G401 (cell line): ENCODE measurements around the gene PIEZO2. TPM values are rescaled to one million over a fixed set of nuclear protein-coding genes. Genes with fewer than 3 reads are reported as not detected.
"Not testable (repeated sequence)": the region's sequence is repeated elsewhere in the genome, so short reads cannot be mapped to it uniquely, and the experiment has no call there.

Experiments
- DNase-seq: peaks from one replicate; pipeline ENCODE4 v3.0.0-alpha.2; 2015; ENCODE audit warnings: low spot score
- in situ Hi-C: cut with HindIII; loops from 2 replicates; pipeline ENCODE4 v1.10.0; 2016; ENCODE audit warnings: low sequenced_read_pairs, mixed read lengths
- total RNA-seq: library from RNA; depleted of rRNA; stranded (reverse); fragments of >200 nt; shearing (Covaris generic); gene quantifications from 2 replicates; pipeline ENCODE4 v1.2.3, GENCODE V29; 2014

PIEZO2 gene
- total RNA-seq, 1 experiment from 2014 or later = not detected

DNA sequence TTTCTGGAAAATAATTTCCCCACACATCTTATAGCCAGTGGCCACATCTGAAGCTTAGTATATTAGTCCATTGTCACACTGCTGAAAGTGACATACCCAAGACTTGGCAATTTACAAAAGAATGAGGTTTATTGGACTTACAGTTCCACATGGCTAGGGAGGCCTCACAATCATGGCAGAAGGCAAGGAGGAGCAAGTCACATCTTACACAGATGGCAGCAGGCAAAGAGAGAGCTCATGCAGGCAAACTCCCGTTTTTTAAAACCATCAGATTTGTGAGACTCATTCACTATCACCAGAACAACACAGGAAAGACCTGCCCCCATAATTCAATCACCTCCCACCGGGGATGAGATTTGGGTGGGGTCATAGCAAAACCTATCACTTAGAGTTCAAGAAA, 303.3 kb downstream of the PIEZO2 start:
- in situ Hi-C loops, DNase-seq: not testable (repeated sequence)

DNA sequence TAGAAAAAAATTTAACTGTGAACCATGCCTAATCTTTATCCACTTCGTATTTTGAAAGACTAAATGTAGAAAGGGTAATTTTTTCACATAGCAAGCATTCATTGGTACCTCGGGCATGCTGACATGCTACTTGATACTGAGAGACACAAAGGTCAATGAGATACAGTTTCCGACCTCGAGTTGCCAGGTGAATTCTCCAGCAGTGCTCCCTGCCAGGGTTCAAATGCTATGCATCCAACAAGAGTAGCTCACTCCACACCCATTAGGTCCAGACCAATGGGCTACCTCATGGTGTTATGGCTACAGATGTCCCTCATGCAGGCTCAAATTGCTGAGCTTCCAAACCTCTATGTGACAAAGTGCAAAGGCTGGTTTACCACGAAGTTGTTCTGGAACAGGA, 305.8 kb downstream of the PIEZO2 start:
- in situ Hi-C loops = no loop called here

DNA sequence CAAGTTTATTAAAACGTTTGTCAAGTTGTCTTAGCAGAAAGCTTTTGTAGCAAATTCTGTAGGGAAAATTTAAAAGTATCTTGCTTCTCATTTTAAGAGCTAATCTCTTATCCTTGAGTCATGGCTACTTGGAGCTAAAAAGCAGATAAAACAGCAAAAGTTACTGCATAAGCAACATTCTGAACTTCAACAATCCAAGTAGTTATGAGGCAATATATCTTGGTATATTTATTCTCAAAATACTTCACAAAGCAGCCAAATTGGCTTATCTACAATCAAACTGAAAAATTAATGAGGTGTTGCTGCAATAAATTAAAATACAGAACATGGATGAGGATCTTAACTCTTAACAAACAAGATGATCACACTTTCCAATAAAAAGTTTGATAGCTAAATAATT, 306.5 kb downstream of the PIEZO2 start:
- in situ Hi-C loops = no loop called here
- DNase-seq = no peak

More for the DNA sequence above, 305.8 kb downstream of the PIEZO2 start:
- no peak for DNase-seq

DNA sequence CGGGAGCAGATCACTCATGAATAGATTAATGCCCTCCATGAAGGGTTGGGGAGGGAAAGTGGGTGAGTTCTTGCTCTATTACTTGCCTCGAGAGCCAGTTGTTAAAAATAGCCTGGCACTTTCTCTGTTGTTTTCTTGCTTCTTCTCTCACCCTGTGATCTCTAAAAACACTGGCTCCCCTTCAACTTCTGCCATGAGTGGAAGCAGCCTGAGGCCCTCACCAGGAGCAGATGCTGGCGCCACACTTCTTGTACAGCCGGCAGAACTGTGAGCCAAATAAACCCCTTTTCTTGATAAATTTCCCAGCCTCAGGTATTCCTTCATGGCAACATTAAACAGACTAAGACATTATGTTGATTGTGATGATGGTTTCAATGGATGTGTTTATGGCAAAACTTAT, 307.0 kb downstream of the PIEZO2 start:
- in situ Hi-C loops = no loop called here
- DNase-seq = no peak

DNA sequence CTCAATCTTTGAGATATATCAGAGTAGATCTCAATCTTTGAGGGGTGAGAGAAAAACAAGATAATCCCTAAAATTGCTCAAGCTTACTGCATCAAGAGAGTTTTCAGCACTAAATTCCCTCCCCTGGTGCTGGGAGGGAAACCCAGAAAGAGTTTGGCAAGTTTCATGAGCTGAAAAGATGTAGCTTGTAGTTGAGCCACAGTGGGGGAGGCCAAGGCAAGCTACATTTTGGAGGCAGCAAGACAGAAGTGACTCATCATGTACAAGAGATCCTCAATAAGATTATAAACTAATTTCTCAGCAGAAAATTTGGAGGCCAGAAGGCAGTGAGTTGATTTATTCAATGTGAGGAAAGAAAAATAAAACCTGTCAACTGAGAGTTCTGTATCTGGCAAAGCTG, 308.2 kb downstream of the PIEZO2 start:
- in situ Hi-C loops = no loop called here
- DNase-seq = no peak

DNA sequence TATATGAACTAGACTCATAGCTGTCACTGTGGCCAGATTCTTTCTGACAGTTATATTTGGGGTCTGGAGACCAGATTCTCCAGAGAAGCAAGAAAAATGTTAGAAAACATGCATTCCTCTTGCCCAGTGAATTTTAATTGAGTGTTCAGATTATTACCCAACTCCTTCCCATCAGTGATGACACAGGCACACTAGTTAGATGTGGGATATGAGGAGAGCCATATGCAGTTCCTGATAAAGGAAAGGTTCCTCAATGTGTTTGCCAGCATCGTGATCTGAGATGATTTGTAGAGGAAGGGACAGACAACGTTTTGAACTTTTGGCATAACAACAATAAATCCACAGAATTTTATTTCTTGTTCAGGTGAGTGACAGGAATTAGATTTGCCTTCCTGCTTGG, 308.6 kb downstream of the PIEZO2 start:
- in situ Hi-C loops = no loop called here
- no peak for DNase-seq

DNA sequence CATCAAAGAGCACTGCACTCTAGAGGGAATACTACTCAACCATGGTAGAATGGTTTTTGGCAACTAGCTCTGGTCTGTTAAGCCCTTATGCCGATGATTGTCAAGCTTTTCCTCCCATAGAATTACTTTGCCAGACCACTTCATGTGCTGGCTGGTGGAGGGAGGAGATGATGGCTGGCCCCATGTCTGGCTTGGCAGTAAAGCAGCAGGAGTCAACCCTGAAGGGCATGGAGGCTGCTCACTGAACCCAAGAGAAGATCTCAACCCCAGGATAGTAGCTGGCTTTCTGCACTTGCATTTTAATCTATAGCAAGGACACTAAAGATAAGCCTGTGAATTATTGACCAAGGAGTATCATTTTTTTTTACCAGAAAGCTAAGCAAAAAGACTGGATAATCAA, 309.9 kb downstream of the PIEZO2 start:
- in situ Hi-C loops = no loop called here
- no peak for DNase-seq

DNA sequence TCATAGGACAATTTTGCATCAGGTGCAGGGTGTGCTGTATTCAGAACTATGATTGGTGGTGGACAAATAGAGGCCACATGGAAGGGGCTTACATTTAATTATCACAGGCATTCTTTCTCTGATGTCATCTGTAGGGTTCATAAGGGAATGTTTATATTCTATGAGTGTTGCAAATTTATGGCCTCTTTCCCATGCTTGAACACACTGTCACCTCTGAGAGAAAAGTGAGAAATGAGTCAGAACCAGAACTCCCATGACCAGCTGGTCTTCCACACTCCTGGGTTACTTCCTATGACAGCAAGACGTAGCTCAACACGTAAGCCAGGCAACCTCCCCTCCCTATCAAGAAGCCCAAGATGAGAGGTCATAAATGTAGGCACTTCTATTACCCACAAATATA, 310.8 kb downstream of the PIEZO2 start:
- DNase-seq = no peak
- in situ Hi-C loops = no loop called here

DNA sequence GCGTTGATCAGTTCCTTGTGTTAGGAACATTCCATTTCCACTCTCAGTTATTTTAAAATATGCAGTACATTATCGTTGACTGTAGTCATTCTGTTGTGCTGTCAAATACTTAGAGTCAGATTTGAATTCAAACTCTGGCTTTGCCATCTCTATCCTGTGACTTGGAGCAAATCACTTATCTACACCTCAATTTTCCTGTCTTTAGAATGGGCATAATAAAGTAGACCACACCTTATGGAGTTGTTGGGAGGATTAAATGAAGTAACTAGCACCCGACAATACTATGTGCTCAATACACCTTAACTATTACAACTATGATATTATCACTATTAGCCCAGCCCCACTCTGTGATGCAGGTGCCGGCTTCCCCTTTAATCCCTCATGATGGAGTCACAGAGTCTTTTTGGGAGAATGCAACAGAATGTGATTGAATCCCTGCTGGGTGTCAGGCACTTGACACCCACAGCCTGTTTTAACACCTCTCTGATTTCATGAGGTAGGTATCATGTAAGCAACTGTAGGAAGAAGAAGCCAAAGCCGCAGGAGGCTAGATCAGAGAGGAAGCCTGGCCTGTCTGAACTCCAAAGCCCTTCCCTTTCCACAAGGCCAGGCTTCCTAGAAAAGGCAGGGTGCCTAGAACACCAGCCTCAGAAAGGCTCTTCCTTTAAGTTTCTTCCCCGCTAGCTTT, 315.1 kb downstream of the PIEZO2 start:
- in situ Hi-C loops = no loop called here
- no peak for DNase-seq

DNA sequence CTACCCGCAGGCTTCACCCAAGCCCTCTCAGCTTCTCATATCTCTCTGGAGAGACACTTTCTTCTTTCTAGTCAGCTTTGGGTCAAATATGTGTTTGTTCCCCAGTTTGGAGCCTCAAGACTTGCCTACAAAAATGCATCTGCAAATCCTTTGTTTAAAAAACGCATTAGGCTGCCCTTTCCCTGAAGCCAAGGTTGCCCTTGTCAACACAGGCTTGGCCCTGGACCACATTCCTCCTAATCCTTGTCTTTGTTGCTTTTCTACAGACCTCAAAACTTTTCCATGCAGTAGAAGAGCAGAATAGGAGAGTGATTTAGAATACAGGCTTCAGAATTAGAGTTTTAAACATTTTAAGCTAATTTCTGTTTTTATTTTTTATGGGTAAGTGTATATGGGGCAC, 315.7 kb downstream of the PIEZO2 start:
- no peak for DNase-seq
- in situ Hi-C loops = no loop called here

DNA sequence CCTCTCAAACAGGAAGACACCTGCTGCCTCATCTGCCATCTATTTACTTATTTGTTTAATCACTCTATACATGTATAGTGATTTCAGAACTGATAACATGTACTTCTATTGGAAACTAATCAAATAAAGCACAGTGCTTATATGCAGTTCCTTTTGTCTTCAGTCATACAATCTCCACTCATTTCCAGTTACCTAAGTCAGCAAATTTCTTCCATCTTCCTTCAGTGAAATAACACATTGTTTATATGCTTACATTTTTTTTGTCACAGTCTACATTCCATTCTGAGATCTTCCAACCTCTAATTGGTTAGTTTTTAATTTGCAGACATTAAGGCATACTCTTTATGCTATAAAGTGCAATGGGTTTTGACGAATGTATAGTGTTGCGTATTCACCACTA, 323.0 kb downstream of the PIEZO2 start:
- DNase-seq = no peak
- in situ Hi-C loops = no loop called here

DNA sequence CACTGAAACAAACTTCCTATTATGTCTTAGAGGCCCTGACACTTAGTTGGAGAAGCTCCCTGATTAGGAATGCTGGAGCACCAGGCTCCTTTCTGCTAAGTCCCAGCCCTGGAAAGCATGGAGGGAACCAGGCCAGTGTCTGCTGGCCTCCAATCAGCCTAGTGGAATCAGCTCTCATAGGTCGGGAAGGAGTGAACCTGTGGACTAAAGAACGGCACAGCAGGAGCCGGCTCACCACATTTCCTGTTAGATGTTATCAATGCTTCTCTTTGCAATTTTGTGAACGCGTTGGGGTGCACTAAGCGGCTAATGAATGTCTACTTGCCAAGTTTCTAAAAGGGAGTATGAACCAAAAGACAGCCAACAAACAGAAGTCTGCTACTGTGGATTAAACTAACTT, 326.9 kb downstream of the PIEZO2 start:
- DNase-seq = no peak
- in situ Hi-C loops = no loop called here

DNA sequence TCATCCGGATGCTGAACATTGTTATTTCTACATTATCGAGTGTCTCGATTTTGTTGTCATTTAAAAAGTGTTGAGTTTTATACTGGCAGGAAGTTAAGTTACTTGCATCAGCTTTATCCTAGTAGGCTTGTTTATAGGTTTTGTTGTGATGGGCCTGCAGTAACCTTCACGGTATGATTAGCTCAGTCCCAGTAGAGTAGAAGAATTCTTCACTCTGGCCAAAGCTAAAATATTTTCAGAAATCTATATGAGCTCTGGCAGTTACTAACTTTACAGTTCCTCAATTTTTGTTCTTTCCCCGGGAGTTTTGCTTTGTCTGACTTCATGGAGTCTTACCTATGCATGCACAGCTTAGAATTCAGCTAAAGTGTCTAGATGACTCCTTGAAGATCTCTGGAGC, 328.7 kb downstream of the PIEZO2 start:
- in situ Hi-C loops = no loop called here
- DNase-seq = no peak

DNA sequence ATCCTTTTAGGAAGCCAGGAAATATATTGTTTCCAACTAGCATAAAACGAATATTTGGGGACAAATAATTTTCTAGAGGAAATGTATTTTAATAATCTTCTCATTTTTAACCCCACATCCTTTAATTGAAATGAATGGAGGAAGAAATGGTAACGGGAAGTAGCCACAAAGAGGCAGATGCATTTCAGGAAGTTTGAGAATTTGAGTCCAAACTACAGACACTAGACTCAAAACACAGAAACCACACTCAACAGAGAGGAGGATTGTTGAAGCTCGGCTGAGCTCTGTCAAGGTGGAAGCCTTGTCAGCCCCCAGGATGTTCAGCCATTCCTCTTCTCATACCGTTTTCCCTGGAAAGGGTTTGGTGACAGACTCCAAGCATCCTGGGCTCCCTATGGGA, 335.0 kb downstream of the PIEZO2 start:
- in situ Hi-C loops = no loop called here
- DNase-seq = no peak

DNA sequence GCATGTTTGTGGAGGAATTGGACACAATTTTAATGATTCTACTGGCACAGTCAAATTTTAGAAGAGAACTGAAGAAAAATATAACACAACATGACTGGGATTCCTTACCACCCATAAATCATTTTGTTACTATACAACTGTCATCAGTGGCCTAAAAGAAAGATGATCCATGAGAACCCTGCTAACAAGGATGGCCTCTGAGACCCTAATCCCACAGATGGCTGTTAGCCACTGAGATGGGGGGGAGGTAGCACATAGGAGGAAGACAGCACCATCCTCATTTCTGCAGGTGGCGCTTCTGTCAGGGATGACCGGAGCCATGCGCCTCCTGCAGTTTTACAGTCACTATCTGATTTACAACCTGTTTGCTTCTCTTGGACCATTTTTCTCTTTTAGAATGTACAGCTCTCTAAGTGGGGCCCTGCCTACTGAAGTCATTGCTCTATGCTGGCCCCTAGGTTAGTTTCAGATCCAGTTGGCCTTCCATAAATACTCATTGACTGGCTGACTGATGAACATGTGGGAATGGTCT, 343.7 kb downstream of the PIEZO2 start:
- DNase-seq = no peak
- in situ Hi-C loops = no loop called here

DNA sequence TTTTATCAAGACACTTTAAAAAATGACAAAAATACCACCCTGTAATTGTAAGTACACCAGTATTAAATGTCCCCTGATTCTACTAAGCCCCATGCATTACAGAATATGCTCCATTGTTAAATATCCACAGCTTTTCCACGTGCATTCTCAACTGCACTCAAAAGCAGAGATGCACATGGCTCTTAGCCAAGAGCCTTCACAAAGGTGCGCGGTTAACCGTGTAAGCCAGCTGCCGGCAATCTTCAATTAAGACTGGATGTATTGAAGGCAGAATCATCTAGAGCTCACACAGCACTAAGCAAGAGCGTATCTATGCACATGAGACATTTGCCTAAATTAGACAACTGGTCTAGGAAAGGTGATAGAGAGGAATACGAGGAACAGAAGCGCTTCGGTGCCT, 345.2 kb downstream of the PIEZO2 start:
- in situ Hi-C loops = no loop called here
- no peak for DNase-seq

DNA sequence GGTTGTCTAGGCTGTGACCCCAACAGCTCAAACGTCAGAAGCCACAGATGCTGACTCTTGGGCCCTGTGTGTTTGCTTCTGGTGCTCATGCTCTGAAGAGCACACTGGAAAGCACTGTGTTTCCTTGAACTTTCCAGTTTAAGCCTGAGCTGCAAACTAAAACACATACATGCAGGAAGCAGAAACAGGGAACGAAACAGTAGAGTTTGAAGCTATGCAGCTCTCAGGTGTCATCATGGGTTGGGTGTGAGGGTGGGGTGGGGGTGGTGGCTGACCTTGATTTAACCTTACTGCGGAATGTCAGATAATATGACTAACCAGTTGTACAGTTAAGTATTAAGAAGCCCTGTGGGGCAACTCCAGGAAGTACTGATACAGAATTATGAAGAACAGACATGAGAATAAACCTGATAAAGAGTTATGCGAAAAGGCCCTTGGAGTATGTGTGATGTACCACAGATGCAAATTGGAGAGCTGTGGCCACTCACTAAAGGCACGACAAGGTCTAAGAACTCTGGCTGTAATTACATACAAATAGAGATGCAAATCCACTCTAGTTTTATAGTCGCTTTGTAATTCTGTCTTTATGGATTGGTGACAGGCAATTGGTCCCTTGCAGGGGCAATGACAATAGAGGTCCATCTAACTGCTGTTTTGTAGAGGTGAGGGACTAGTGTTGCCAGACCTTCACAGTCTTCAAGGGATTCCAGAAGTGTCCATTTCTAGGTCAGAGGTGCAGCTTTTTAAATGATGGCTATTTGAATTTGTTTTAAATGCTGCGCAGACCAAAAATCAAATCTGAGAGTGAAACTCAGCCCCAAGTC, 350.4 kb downstream of the PIEZO2 start:
- no peak for DNase-seq
- in situ Hi-C loops = no loop called here

DNA sequence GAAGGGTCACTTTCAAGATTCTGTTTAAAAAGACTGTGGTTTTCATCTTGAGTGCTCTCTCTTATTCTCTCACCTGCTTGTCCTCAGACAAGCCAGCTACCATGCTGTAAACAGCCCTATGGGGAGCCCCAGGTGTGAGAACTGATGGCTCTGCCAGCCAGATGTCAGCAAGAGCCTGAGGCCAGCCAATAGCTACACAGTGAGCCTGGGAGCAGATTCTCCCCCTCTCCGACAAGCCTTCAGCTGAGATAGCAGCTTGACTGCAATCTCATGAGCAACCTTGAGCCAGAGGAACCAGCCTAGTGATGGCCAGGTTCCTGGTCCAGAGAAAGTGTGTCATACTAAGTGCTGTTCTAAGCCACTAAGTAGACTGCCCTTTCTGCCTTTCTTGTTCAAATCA, 351.5 kb downstream of the PIEZO2 start:
- DNase-seq = no peak
- in situ Hi-C loops = no loop called here

DNA sequence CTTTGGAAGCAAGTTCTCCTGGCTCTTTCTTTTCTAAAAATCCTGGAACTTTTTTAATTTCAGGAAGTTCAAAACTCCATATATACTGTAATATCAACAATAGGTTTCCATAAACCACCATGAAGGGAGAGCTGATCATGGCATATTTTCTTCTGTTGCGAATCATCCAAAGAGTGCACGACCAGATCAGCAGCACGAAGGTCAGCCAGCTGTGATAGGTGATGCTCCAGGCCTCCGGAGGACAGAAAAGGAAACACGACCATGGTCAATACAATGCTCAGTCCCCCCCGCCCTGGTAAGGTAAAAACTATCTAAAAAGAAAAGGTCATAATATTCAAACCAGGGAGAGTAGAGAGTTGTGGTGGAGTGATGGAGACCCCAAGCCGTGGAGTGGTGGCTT, 354.6 kb downstream of the PIEZO2 start:
- DNase-seq = no peak
- in situ Hi-C loops = no loop called here

DNA sequence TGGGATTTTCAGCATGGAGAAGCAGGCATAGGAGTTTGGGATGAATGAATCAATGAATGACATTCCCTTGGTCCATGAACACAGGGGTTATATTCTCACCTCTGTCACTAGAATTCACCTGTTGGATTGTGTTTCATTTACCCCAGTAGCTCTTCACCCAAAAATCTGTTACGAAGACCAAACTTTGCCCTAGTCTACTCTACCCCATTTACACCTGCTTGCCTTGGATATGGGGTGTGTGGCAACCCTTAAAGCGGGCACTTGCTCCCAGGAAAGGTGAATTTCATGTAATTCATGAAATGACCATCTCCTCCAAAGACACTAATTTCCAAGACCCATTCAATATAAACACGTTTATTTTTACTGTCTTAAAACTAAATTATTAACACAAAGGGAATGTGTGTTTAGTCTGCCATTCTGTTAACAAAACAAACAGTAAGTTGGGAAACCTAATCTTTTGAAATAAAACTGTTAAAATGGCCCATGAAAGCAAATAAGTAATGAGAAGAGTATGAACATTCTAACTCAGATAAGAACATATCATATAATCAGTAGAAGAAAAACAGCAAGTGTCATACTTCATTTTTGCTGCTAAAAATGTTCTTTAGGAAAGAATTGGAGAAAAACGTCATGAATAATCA, 355.5 kb downstream of the PIEZO2 start:
- in situ Hi-C loops = no loop called here
- no peak for DNase-seq
